GM13977 (cell line): ENCODE results near the gene TC2N.

ENCODE experiments used
- DNase-seq: peaks from one replicate; pipeline ENCODE4 v3.0.0; 2012; ENCODE audit warnings: low spot score
- CTCF ChIP-seq: IDR thresholded peaks from 2 replicates; pipeline ENCODE4 v1.5.1; 2012; ENCODE audit warnings: mild to moderate bottlenecking, control low read depth; ENCODE audit not compliant: insufficient read depth; ENCODE audit errors: extremely low read depth, missing control alignments
- in situ Hi-C: fragments of 300-500 bp; cut with MboI; formaldehyde crosslinking; loops from one replicate; pipeline ENCODE4 v1.12.0; 2022; ENCODE audit warnings: low sequenced_read_pairs, low pct_unique_long_range_greater_than_20kb, mixed read lengths, inconsistent platforms; ENCODE audit not compliant: unreplicated experiment

TC2N gene

DNA sequence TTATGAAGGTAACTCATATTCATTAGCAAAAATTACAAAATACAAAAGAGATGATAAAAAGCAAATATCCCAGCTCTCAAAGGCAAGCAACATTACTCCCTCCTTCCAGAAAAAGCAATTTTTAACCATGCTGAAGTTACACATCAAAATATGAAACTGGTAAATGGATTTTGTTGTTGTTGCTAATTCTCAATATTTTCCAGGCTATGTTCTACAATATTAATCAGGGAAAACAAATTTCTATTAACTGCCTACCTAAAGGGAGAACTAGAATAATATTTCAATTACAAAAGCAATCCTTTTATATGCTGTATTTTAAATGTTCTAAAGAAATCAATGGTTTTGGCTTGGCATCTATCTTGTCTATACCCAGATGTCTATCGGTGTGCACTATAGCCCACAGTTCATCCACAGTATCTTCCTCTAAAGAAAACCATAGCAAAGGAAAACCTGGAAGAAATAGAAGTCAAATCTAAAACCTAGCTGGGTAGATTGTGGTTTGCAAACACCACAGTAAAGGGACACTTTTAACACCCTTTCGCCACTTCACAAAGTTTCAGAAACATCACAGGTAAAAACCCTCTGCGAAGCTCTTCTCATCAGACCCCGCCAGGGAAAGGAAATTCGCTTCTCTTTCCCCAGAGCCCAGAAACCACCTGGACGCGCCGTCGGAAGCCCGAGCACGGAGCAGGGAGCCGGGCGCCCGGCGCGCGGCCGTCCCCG, 32.0 kb downstream of the TC2N start:
- in situ Hi-C loops: no loop called here
- no peak for TF ChIP-seq CTCF
- peak; percentile 47 for DNase-seq

GRCh38 chr14:91834571-91834970, 32.8 kb downstream of the TC2N start:
- in situ Hi-C loops: no loop called here
- TF ChIP-seq CTCF: no peak
- no peak for DNase-seq

DNA sequence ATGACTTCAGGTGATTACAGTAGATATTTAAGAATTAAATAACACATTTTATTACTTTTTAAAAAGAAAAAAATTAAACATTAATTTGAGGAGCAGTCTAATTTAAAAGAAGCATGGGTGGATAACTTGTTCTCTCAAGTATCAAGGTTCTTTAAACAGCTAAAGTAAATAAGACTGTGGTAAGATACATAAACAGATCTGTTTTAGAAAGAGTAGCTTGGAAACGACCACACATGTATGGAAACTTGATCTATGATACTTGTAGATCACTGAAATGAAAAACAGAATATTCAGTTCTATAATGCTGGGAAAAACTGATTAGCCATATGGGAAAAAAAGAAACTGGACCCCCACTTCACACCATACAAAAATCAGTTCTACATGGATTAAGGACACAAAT, 36.0 kb downstream of the TC2N start:
- in situ Hi-C loops: no loop called here
- TF ChIP-seq CTCF: no peak
- DNase-seq: no peak

GRCh38 chr14:91830777-91831176, 36.6 kb downstream of the TC2N start:
- no peak for TF ChIP-seq CTCF
- in situ Hi-C loops: no loop called here
- DNase-seq: no peak

GRCh38 chr14:91829511-91829910, 37.8 kb downstream of the TC2N start:
- no peak for TF ChIP-seq CTCF
- in situ Hi-C loops: no loop called here
- DNase-seq: no peak

- in situ Hi-C loops: no loop called here
- no peak for TF ChIP-seq CTCF
- no peak for DNase-seq
These were observed 39.6 kb downstream of the TC2N start for GRCh38 chr14:91827746-91828145.
